WI38 (cell line): Measurements from ENCODE around the gene KNTC1.

ENCODE experiments used
- H3K4me3 ChIP-seq: 2 replicates; pipeline ENCODE4 v1.5.1; 2011; ENCODE audit warnings: low read depth, mild to moderate bottlenecking, control low read depth, low read length
- CTCF ChIP-seq: IDR thresholded peaks from 2 replicates; pipeline ENCODE4 v1.5.1; 2012; ENCODE audit warnings: low read depth, mild to moderate bottlenecking, control low read depth, low read length

The KNTC1 gene

GRCh38 chr12:122604993-122605392, 77.9 kb downstream of the KNTC1 start:
- H3K4me3 ChIP-seq = no peak overlapping the region
- no peak for TF ChIP-seq CTCF

GRCh38 chr12:122609732-122610131, 82.7 kb downstream of the KNTC1 start:
- no peak for TF ChIP-seq CTCF
- no peak overlapping the region for H3K4me3 ChIP-seq

GRCh38 chr12:122610207-122610606, 83.2 kb downstream of the KNTC1 start:
- no peak overlapping the region for H3K4me3 ChIP-seq
- no peak for TF ChIP-seq CTCF

- no peak for TF ChIP-seq CTCF
- H3K4me3 ChIP-seq = no peak overlapping the region
These were observed 83.9 kb downstream of the KNTC1 start for GRCh38 chr12:122610911-122611310.

GRCh38 chr12:122614839-122615238, 87.8 kb downstream of the KNTC1 start:
- H3K4me3 ChIP-seq = no peak overlapping the region
- TF ChIP-seq CTCF = no peak

- TF ChIP-seq CTCF = no peak
- no peak overlapping the region for H3K4me3 ChIP-seq
These were observed 88.7 kb downstream of the KNTC1 start for GRCh38 chr12:122615780-122616179.

GRCh38 chr12:122635471-122635870, 108.4 kb downstream of the KNTC1 start:
- no peak for TF ChIP-seq CTCF
- H3K4me3 ChIP-seq = no peak overlapping the region
